Endothelial cell of umbilical vein (primary cell): Measurements from ENCODE around the gene CBFA2T3.

Source experiments
- EZH2 ChIP-seq: IDR thresholded peaks from 2 replicates; pipeline ENCODE4 v1.6.1; 2012; ENCODE audit warnings: borderline replicate concordance, low read depth, mild to moderate bottlenecking, moderate library complexity, low read length, inconsistent platforms; ENCODE audit not compliant: severe bottlenecking
- GATA2 ChIP-seq: IDR thresholded peaks from 2 replicates; pipeline ENCODE4 v1.7.0; 2011; ENCODE audit warnings: low read depth, mild to moderate bottlenecking, moderate library complexity, mixed read lengths, low read length; ENCODE audit not compliant: insufficient read length, insufficient read depth
- JUN ChIP-seq: IDR thresholded peaks from 2 replicates; pipeline ENCODE4 v1.6.1; 2011; ENCODE audit warnings: borderline replicate concordance, low read depth; ENCODE audit not compliant: insufficient read length, insufficient read depth
- MAX ChIP-seq: IDR thresholded peaks from 2 replicates; pipeline ENCODE4 v1.6.1; 2011; ENCODE audit not compliant: insufficient read depth, insufficient read length
- MYC ChIP-seq: IDR thresholded peaks from one replicate; pipeline ENCODE4 v1.6.1; 2011; ENCODE audit warnings: mild to moderate bottlenecking, low read depth, low read length
- POLR2A ChIP-seq: IDR thresholded peaks from 2 replicates; pipeline ENCODE4 v1.6.1; 2012; ENCODE audit warnings: low read depth, mild to moderate bottlenecking, control low read depth, low read length
- POLR2AphosphoS5 ChIP-seq: IDR thresholded peaks from 2 replicates; pipeline ENCODE4 v1.6.1; 2012; ENCODE audit warnings: low read depth, mild to moderate bottlenecking, control low read depth, low read length, moderate library complexity; ENCODE audit not compliant: insufficient read depth
- TF ChIP-seq, protein P1 (sequence below), 2 donors: IDR thresholded peaks; 1 replicate in 1 of 2; 2 replicates in 1 of 2; pipeline ENCODE4 v1.5.1; 2011; ENCODE audit warnings: low read length in 2 of 2, mild to moderate bottlenecking in 2 of 2, moderate library complexity in 2 of 2, control low read depth in 1 of 2, inconsistent platforms in 1 of 2, low read depth in 1 of 2; ENCODE audit not compliant: insufficient read depth in 1 of 2; ENCODE audit errors: extremely low read depth in 1 of 2

DNA sequence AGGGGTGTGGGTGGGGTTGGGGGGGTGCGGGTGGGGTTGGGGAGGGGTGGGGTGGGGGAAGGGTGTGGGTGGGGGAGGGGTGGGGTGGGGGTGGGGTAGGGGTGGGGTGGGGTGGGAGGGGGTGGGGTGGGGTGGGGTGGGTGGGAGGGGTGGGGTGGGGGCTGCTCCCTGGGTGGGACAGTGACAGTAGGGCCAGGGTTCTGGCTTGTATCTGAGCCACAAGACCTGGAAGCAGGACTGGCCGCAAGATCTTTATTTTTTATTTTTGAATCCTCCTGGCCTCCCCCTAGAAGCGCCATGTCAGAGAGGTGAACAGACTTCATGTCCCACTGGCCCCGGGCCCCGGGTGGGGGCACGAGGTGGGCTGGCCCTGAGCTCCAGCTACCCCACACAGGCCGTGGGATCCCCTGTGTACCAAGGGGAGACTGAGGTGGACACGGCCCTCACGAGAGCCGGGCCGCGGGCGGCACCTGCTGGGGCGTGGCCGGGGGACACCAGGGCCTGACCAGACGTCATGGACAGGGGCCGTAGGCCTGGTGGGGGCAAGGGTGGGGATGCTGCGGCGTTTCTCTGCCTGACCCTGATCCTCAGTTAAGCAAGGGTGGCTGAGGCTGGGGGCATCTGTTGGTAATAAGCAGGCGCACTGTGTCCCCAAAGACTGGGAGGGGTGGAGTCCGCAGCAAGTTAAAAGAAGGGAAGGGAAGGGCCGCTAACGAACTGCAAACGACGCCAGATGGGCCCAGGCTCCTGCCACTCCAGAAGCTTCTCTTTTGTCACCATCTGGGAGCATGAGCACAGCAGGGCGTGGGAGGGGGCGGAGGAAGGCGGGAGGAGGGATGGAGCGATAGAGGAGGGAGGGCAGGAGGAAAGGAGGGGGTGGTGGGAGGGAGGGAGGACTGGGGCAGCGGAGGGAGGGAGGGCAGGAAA is 88.3 kb downstream of the CBFA2T3 start:
- no peak for TF ChIP-seq POLR2A
- TF ChIP-seq, protein P1, sequence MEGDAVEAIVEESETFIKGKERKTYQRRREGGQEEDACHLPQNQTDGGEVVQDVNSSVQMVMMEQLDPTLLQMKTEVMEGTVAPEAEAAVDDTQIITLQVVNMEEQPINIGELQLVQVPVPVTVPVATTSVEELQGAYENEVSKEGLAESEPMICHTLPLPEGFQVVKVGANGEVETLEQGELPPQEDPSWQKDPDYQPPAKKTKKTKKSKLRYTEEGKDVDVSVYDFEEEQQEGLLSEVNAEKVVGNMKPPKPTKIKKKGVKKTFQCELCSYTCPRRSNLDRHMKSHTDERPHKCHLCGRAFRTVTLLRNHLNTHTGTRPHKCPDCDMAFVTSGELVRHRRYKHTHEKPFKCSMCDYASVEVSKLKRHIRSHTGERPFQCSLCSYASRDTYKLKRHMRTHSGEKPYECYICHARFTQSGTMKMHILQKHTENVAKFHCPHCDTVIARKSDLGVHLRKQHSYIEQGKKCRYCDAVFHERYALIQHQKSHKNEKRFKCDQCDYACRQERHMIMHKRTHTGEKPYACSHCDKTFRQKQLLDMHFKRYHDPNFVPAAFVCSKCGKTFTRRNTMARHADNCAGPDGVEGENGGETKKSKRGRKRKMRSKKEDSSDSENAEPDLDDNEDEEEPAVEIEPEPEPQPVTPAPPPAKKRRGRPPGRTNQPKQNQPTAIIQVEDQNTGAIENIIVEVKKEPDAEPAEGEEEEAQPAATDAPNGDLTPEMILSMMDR (IDR thresholded peaks at IDR 0.05; ENCODE audit: extremely low read depth in 1 of 2, insufficient read depth in 1 of 2, low read depth in 1 of 2, low read length in 2 of 2), result no peak
- TF ChIP-seq JUN, result no peak
- no peak for TF ChIP-seq POLR2AphosphoS5
- no peak for TF ChIP-seq MAX
- TF ChIP-seq EZH2, result no peak
- no peak for TF ChIP-seq MYC
- TF ChIP-seq GATA2, result no peak
